Liver (tissue), 9 donors: Measurements from ENCODE around the gene CSN3. TPM values are rescaled to one million over a fixed set of nuclear protein-coding genes. Genes with fewer than 3 reads are reported as not detected.

ENCODE experiments used
- DNase-seq: peaks from one replicate; pipeline ENCODE4 v3.0.0-alpha.2; 2017; ENCODE audit warnings: low spot score
- H3K27ac ChIP-seq, 2 donors: one replicate each; pipeline ENCODE4 v1.7.0; 2013; ENCODE audit warnings: inconsistent platforms in 2 of 2, low read length in 2 of 2, control low read depth in 1 of 2, low read depth in 1 of 2, mild to moderate bottlenecking in 1 of 2
- H3K27me3 ChIP-seq, 4 donors: one replicate each; pipeline versions ENCODE4 v1.6.1 to v1.7.0; 2013; ENCODE audit warnings: low read length in 3 of 4, inconsistent platforms in 1 of 4, mild to moderate bottlenecking in 1 of 4, moderate library complexity in 1 of 4; ENCODE audit not compliant: control insufficient read depth in 4 of 4, insufficient read depth in 4 of 4
- H3K36me3 ChIP-seq, 4 donors: one replicate each; pipeline versions ENCODE4 v1.6.1 to v1.7.0; 2013; ENCODE audit warnings: low read length in 3 of 4, mild to moderate bottlenecking in 3 of 4, low read depth in 1 of 4, moderate library complexity in 1 of 4; ENCODE audit not compliant: control insufficient read depth in 4 of 4, insufficient read depth in 3 of 4
- H3K4me1 ChIP-seq, 4 donors: one replicate each; pipeline versions ENCODE4 v1.6.1 to v1.7.0; 2013; ENCODE audit warnings: low read length in 3 of 4, mild to moderate bottlenecking in 3 of 4, moderate library complexity in 1 of 4; ENCODE audit not compliant: control insufficient read depth in 4 of 4, insufficient read depth in 4 of 4
- H3K4me3 ChIP-seq, 3 donors: one replicate each; pipeline versions ENCODE4 v1.6.1 to v1.7.0; 2013; ENCODE audit warnings: low read length in 3 of 3, control low read depth in 1 of 3, low read depth in 1 of 3, mild to moderate bottlenecking in 1 of 3
- H3K9ac ChIP-seq, 2 donors: one replicate each; pipeline ENCODE4 v1.7.0; 2013; ENCODE audit warnings: low read length in 2 of 2, mild to moderate bottlenecking in 2 of 2, moderate library complexity in 2 of 2, control low read depth in 1 of 2, low read depth in 1 of 2
- H3K9me3 ChIP-seq, 4 donors: one replicate each; pipeline versions ENCODE4 v1.6.1 to v1.7.0; 2013; ENCODE audit warnings: low read length in 3 of 4; ENCODE audit not compliant: control insufficient read depth in 4 of 4
- EGR1 ChIP-seq, 2 donors: IDR thresholded peaks; 2 replicates each; pipeline ENCODE4 v1.6.1; 2016 to 2018; ENCODE audit warnings: antibody characterized with exemption in 2 of 2, low read depth in 2 of 2
- FOXA1 ChIP-seq: IDR thresholded peaks from 2 replicates; pipeline ENCODE4 v1.6.1; 2016; ENCODE audit warnings: antibody characterized with exemption
- FOXA2 ChIP-seq: IDR thresholded peaks from 2 replicates; pipeline ENCODE4 v1.6.1; 2016; ENCODE audit warnings: antibody characterized with exemption
- GABPA ChIP-seq, 2 donors: IDR thresholded peaks in 1 of 2; conservative IDR thresholded peaks in 1 of 2; 2 replicates each; pipeline ENCODE4 v1.6.1; 2016; ENCODE audit warnings: antibody characterized with exemption in 2 of 2, mild to moderate bottlenecking in 1 of 2, moderate library complexity in 1 of 2
- HNF4A ChIP-seq, 2 donors: conservative IDR thresholded peaks; 2 replicates each; pipeline ENCODE4 v1.6.1; 2016; ENCODE audit warnings: antibody characterized with exemption in 2 of 2, mild to moderate bottlenecking in 2 of 2
- HNF4G ChIP-seq: IDR thresholded peaks from 2 replicates; pipeline ENCODE4 v1.6.1; 2016; ENCODE audit warnings: antibody characterized with exemption
- JUND ChIP-seq, 2 donors: IDR thresholded peaks; 2 replicates each; pipeline ENCODE4 v1.6.1; 2016; ENCODE audit warnings: antibody characterized with exemption in 2 of 2
- NR2F2 ChIP-seq: IDR thresholded peaks from 2 replicates; pipeline ENCODE4 v1.6.1; 2016; ENCODE audit warnings: antibody characterized with exemption
- RAD21 ChIP-seq, 2 donors: IDR thresholded peaks; 2 replicates each; pipeline ENCODE4 v1.6.1; 2016; ENCODE audit warnings: antibody characterized with exemption in 2 of 2, mild to moderate bottlenecking in 2 of 2
- RXRA ChIP-seq, 2 donors: IDR thresholded peaks; 2 replicates each; pipeline ENCODE4 v1.6.1; 2017 to 2018; ENCODE audit warnings: antibody characterized with exemption in 2 of 2, mild to moderate bottlenecking in 1 of 2
- SP1 ChIP-seq: IDR thresholded peaks from 2 replicates; pipeline ENCODE4 v1.6.1; 2018; ENCODE audit warnings: antibody characterized with exemption, mild to moderate bottlenecking
- TAF1 ChIP-seq: conservative IDR thresholded peaks from 2 replicates; pipeline ENCODE4 v1.6.1; 2016; ENCODE audit warnings: antibody characterized with exemption, mild to moderate bottlenecking
- YY1 ChIP-seq: IDR thresholded peaks from 2 replicates; pipeline ENCODE4 v1.6.1; 2016; ENCODE audit warnings: antibody characterized with exemption, mild to moderate bottlenecking
- WGBS: extraction: QIAGEN DNeasy Blood & Tissue Kit; methylation state at CpG from one replicate; pipeline ENCODE4 v1.1.7; 2013; 5-methylcytosine and 5-hydroxymethylcytosine counted together
- polyA plus RNA-seq, 2 donors: library from polyadenylated mRNA; stranded (reverse) in 1 of 2; unstranded in 1 of 2; fragments of 200-250 nt in 1 of 2; fragments of >200 nt in 1 of 2; fragmentation: Nextera tagmentation in 1 of 2; extraction: Ambion mirVana in 1 of 2; gene quantifications; one replicate each; pipeline versions ENCODE4 v1.2.1 to v1.2.3, GENCODE V29; 2013 to 2015
- total RNA-seq, 2 donors: library from RNA; depleted of rRNA; stranded (reverse); fragments of >200 nt; gene quantifications; one replicate each; pipeline ENCODE4 v1.2.3, GENCODE V29; 2014
- TF ChIP-seq, protein P1 (sequence below): IDR thresholded peaks from 2 replicates; pipeline ENCODE4 v1.6.1; 2016; ENCODE audit warnings: antibody characterized with exemption
- TF ChIP-seq, protein P2 (sequence below): IDR thresholded peaks from 2 replicates; pipeline ENCODE4 v1.6.1; 2016; ENCODE audit warnings: antibody characterized with exemption
- TF ChIP-seq, protein P3 (sequence below): fragments of 150-350 bp; IDR thresholded peaks from 2 replicates; pipeline ENCODE4 v1.5.1; 2017; ENCODE audit warnings: improper control_type of control experiment, low read depth, low read length; ENCODE audit not compliant: missing input control
- TF ChIP-seq, protein P4 (sequence below): IDR thresholded peaks from 2 replicates; pipeline ENCODE4 v1.6.1; 2016; ENCODE audit warnings: antibody characterized with exemption, mild to moderate bottlenecking
- TF ChIP-seq, protein P5 (sequence below): IDR thresholded peaks from 2 replicates; pipeline ENCODE4 v1.6.1; 2016; ENCODE audit warnings: antibody characterized with exemption
- donor health status: healthy.
- donor health status: healthy.
- donor health status: healthy.
- donor health status: healthy.
- donor health status: healthy.

CSN3 gene
- total and polyA plus RNA-seq, 4 donors, result not detected

DNA sequence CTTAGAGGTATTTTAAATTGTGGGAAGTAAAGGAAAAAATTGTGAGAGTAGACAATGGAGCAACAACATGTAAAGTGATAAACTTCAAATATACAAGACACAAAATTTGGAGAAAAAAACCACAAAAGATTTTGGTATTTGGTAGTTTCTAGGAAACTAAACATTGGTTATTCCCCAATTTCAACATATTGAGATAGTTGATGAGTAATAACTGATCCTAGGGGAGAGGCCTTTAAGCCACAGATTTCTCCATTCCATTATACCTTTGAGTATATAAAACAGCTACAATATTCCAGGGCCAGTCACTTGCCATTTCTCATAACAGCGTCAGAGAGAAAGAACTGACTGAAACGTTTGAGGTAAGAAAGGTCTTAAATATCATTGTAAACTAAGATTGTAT lies 16.6 kb upstream of the CSN3 start, which contains the start of gene FDCSP:
Gene FDCSP, plus strand, starts transcription at position 301 of the 400 bp plus-strand sequence. CDS start 5,071 bp downstream, outside the sequence.
- Histone ChIP-seq H3K27ac (no peak within 1 kb of the TSS), H3K36me3 (no peaks in the 10 kb centered on the region), H3K27me3 (no peaks in the 10 kb centered on the region), H3K4me1 (no peaks in the 10 kb centered on the region), H3K9ac (no peak within 1 kb of the TSS), H3K9me3 (no peaks in the 10 kb centered on the region), H3K4me3 (no peak within 1 kb of the TSS)
- 66% methylated on average over 2 of the region's 2 CpGs for WGBS
- TF ChIP-seq HNF4A (conservative IDR thresholded peaks at IDR 0.05) (no peak), EGR1 (IDR thresholded peaks at IDR 0.05; ENCODE audit: low read depth in 2 of 2) (no peak), NR2F2 (no peak), RAD21 (IDR thresholded peaks at IDR 0.05) (no peak), HNF4G (no peak), RXRA (IDR thresholded peaks at IDR 0.05) (no peak), TAF1 (no peak), JUND (IDR thresholded peaks at IDR 0.05) (no peak), FOXA2 (no peak), SP1 (no peak), FOXA1 (no peak), GABPA (IDR thresholded peaks at IDR 0.05 in 1 of 2, conservative IDR thresholded peaks at IDR 0.05 in 1 of 2) (no peak), YY1 (no peak)
- TF ChIP-seq, protein P1, sequence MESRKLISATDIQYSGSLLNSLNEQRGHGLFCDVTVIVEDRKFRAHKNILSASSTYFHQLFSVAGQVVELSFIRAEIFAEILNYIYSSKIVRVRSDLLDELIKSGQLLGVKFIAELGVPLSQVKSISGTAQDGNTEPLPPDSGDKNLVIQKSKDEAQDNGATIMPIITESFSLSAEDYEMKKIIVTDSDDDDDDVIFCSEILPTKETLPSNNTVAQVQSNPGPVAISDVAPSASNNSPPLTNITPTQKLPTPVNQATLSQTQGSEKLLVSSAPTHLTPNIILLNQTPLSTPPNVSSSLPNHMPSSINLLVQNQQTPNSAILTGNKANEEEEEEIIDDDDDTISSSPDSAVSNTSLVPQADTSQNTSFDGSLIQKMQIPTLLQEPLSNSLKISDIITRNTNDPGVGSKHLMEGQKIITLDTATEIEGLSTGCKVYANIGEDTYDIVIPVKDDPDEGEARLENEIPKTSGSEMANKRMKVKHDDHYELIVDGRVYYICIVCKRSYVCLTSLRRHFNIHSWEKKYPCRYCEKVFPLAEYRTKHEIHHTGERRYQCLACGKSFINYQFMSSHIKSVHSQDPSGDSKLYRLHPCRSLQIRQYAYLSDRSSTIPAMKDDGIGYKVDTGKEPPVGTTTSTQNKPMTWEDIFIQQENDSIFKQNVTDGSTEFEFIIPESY, result no peak
- TF ChIP-seq, protein P2, sequence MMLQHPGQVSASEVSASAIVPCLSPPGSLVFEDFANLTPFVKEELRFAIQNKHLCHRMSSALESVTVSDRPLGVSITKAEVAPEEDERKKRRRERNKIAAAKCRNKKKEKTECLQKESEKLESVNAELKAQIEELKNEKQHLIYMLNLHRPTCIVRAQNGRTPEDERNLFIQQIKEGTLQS, result no peak
- TF ChIP-seq, protein P3, sequence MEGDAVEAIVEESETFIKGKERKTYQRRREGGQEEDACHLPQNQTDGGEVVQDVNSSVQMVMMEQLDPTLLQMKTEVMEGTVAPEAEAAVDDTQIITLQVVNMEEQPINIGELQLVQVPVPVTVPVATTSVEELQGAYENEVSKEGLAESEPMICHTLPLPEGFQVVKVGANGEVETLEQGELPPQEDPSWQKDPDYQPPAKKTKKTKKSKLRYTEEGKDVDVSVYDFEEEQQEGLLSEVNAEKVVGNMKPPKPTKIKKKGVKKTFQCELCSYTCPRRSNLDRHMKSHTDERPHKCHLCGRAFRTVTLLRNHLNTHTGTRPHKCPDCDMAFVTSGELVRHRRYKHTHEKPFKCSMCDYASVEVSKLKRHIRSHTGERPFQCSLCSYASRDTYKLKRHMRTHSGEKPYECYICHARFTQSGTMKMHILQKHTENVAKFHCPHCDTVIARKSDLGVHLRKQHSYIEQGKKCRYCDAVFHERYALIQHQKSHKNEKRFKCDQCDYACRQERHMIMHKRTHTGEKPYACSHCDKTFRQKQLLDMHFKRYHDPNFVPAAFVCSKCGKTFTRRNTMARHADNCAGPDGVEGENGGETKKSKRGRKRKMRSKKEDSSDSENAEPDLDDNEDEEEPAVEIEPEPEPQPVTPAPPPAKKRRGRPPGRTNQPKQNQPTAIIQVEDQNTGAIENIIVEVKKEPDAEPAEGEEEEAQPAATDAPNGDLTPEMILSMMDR, result no peak
- TF ChIP-seq, protein P4, sequence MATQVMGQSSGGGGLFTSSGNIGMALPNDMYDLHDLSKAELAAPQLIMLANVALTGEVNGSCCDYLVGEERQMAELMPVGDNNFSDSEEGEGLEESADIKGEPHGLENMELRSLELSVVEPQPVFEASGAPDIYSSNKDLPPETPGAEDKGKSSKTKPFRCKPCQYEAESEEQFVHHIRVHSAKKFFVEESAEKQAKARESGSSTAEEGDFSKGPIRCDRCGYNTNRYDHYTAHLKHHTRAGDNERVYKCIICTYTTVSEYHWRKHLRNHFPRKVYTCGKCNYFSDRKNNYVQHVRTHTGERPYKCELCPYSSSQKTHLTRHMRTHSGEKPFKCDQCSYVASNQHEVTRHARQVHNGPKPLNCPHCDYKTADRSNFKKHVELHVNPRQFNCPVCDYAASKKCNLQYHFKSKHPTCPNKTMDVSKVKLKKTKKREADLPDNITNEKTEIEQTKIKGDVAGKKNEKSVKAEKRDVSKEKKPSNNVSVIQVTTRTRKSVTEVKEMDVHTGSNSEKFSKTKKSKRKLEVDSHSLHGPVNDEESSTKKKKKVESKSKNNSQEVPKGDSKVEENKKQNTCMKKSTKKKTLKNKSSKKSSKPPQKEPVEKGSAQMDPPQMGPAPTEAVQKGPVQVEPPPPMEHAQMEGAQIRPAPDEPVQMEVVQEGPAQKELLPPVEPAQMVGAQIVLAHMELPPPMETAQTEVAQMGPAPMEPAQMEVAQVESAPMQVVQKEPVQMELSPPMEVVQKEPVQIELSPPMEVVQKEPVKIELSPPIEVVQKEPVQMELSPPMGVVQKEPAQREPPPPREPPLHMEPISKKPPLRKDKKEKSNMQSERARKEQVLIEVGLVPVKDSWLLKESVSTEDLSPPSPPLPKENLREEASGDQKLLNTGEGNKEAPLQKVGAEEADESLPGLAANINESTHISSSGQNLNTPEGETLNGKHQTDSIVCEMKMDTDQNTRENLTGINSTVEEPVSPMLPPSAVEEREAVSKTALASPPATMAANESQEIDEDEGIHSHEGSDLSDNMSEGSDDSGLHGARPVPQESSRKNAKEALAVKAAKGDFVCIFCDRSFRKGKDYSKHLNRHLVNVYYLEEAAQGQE, result no peak
- TF ChIP-seq, protein P5, sequence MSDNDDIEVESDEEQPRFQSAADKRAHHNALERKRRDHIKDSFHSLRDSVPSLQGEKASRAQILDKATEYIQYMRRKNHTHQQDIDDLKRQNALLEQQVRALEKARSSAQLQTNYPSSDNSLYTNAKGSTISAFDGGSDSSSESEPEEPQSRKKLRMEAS, result no peak
- no peak for DNase-seq
